ENCODE measurements around the gene GIN1. TPM values are rescaled to one million over a fixed set of nuclear protein-coding genes. Genes with fewer than 3 reads are reported as not detected.

Gene GIN1
- polyA plus RNA-seq, 1 donor, result 7.3 TPM

DNA sequence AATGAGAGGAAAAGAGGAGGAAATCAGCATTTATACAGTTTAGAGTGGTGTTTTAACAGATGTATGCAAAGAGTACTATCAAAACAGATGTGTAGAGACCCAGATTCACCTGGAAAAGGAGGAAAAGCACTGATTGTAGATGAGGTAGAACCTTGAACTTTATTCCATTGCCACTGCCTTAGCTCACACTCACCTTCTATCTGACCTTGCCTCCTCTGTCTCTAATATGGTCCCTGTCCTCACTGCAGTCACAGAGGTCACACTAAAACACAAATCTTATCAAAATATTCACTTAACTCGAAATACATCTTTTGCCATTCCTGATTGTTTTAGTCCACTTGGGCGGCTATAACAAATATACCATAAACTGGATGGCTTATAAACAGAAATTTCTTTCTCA, 7.0 kb downstream of the GIN1 start:
- Histone ChIP-seq H3K27ac (ENCODE audit: low read length) (no peak overlapping the region), H3K4me3 (ENCODE audit: low read length) (no peak overlapping the region), H3K36me3 (ENCODE audit: control insufficient read depth, insufficient read depth, low read length) (no peaks in the 10 kb centered on the region), H3K9me3 (ENCODE audit: control insufficient read depth, low read depth, low read length) (no peaks in the 10 kb centered on the region), H3K27me3 (ENCODE audit: control insufficient read depth, insufficient read depth, low read length) (no peaks in the 10 kb centered on the region), H3K4me1 (ENCODE audit: control insufficient read depth, insufficient read depth, low read length) (no peaks in the 10 kb centered on the region)
- 100% methylated on average over 1 of the region's 2 CpGs for WGBS (ENCODE audit: insufficient coverage, low lambda C conversion rate)
- DNase-seq, result no peak

- H3K4me3 ChIP-seq (ENCODE audit: low read length), result no peak overlapping the region
- no peaks in the 10 kb centered on the region for H3K4me1 ChIP-seq (ENCODE audit: control insufficient read depth, insufficient read depth, low read length)
- H3K36me3 ChIP-seq (ENCODE audit: control insufficient read depth, insufficient read depth, low read length), result peaks cover 3% of the 10 kb centered on the region
- no peak for DNase-seq
- H3K27ac ChIP-seq (ENCODE audit: low read length), result no peak overlapping the region
- H3K27me3 ChIP-seq (ENCODE audit: control insufficient read depth, insufficient read depth, low read length), result no peaks in the 10 kb centered on the region
- WGBS (ENCODE audit: insufficient coverage, low lambda C conversion rate), result 100% methylated on average over 1 of the region's 2 CpGs
- H3K9me3 ChIP-seq (ENCODE audit: control insufficient read depth, low read depth, low read length), result no peaks in the 10 kb centered on the region
Measured at GRCh38 chr5:103111468-103111867, 8.5 kb downstream of the GIN1 start.

- no peaks in the 10 kb centered on the region for H3K27me3 ChIP-seq (ENCODE audit: control insufficient read depth, insufficient read depth, low read length)
- H3K4me3 ChIP-seq (ENCODE audit: low read length), result no peak overlapping the region
- no peaks in the 10 kb centered on the region for H3K4me1 ChIP-seq (ENCODE audit: control insufficient read depth, insufficient read depth, low read length)
- H3K36me3 ChIP-seq (ENCODE audit: control insufficient read depth, insufficient read depth, low read length), result peaks cover 3% of the 10 kb centered on the region
- DNase-seq, result no peak
- H3K27ac ChIP-seq (ENCODE audit: low read length), result no peak overlapping the region
- H3K9me3 ChIP-seq (ENCODE audit: control insufficient read depth, low read depth, low read length), result no peaks in the 10 kb centered on the region
- 100% methylated on average over 1 of the region's 2 CpGs for WGBS (ENCODE audit: insufficient coverage, low lambda C conversion rate)
Measured at GRCh38 chr5:103110403-103110802, 9.5 kb downstream of the GIN1 start.

DNA sequence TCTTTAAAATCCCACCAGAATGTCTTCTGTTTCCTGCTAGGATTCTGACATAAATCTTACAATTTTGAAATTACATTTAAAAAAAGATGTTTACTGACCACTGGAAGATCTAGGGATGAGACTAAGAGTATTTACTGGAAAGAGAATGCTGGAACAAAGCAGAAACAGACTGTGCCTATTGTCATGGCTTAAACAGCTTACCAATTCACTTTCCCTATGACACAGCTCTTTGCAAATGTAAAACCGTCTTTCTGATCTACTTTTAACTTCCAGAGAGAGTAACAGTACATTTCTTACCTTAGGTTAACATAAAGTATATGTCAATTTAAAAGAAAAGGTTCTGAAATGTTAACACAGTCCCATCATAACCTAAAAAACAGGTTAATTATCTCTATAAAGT, 10.7 kb downstream of the GIN1 start:
- no peak overlapping the region for H3K4me3 ChIP-seq (ENCODE audit: low read length)
- H3K27ac ChIP-seq (ENCODE audit: low read length), result no peak overlapping the region
- no peaks in the 10 kb centered on the region for H3K27me3 ChIP-seq (ENCODE audit: control insufficient read depth, insufficient read depth, low read length)
- H3K9me3 ChIP-seq (ENCODE audit: control insufficient read depth, low read depth, low read length), result no peaks in the 10 kb centered on the region
- H3K36me3 ChIP-seq (ENCODE audit: control insufficient read depth, insufficient read depth, low read length), result peaks cover 3% of the 10 kb centered on the region
- no peak for DNase-seq
- WGBS (ENCODE audit: insufficient coverage, low lambda C conversion rate), result no CpG with 5 or more reads among the region's 1 CpG
- H3K4me1 ChIP-seq (ENCODE audit: control insufficient read depth, insufficient read depth, low read length), result no peaks in the 10 kb centered on the region

DNA sequence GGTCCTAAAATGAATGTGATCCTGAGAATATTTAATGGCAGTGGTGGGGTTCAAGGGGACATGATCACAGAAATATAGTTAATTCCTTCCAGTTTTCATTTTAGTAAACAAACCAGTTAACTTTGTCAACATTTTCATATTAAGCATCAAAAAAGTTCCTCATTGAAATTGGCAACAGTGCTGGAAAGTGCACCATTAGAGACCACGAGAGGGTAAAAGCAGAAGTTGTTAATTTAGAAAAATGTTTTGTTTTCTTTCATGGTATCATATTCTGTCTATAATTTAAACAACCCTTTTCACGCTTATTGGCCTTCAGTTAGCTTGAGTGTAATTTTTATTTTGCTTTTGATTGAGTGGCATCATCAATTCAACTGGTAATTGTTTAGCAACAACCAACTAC, 11.9 kb downstream of the GIN1 start:
- Histone ChIP-seq H3K36me3 (ENCODE audit: control insufficient read depth, insufficient read depth, low read length) (peaks cover 4% of the 10 kb centered on the region), H3K27me3 (ENCODE audit: control insufficient read depth, insufficient read depth, low read length) (no peaks in the 10 kb centered on the region), H3K9me3 (ENCODE audit: control insufficient read depth, low read depth, low read length) (no peaks in the 10 kb centered on the region), H3K4me1 (ENCODE audit: control insufficient read depth, insufficient read depth, low read length) (no peaks in the 10 kb centered on the region), H3K4me3 (ENCODE audit: low read length) (no peak overlapping the region), H3K27ac (ENCODE audit: low read length) (no peak overlapping the region)
- WGBS (ENCODE audit: insufficient coverage, low lambda C conversion rate), result 50% methylated on average over 1 of the region's 2 CpGs
- DNase-seq, result no peak

DNA sequence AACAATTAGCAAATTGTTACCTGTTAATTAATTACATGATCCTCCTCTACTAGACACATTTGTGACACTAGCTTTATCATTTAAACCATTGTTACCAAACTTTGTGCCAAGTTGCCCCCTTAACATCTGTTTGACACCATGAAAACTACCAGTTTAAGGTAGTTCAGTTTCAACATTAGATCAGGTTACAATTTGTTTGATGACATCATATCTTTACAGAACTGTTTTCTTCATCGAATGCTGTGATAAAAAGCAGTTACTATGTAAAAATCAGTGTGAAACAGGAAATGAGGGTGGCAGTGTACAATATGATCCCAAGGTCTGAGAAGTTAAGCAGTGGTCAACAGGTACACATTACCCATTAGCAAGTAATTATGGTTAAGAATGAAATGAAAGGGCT, 17.7 kb downstream of the GIN1 start:
- H3K27me3 ChIP-seq (ENCODE audit: control insufficient read depth, insufficient read depth, low read length), result no peaks in the 10 kb centered on the region
- H3K4me3 ChIP-seq (ENCODE audit: low read length), result no peak overlapping the region
- H3K27ac ChIP-seq (ENCODE audit: low read length), result no peak overlapping the region
- no peaks in the 10 kb centered on the region for H3K9me3 ChIP-seq (ENCODE audit: control insufficient read depth, low read depth, low read length)
- no peak for DNase-seq
- WGBS (ENCODE audit: insufficient coverage, low lambda C conversion rate), result no CpG with 5 or more reads among the region's 1 CpG
- H3K4me1 ChIP-seq (ENCODE audit: control insufficient read depth, insufficient read depth, low read length), result no peaks in the 10 kb centered on the region
- H3K36me3 ChIP-seq (ENCODE audit: control insufficient read depth, insufficient read depth, low read length), result peaks cover 7% of the 10 kb centered on the region

DNA sequence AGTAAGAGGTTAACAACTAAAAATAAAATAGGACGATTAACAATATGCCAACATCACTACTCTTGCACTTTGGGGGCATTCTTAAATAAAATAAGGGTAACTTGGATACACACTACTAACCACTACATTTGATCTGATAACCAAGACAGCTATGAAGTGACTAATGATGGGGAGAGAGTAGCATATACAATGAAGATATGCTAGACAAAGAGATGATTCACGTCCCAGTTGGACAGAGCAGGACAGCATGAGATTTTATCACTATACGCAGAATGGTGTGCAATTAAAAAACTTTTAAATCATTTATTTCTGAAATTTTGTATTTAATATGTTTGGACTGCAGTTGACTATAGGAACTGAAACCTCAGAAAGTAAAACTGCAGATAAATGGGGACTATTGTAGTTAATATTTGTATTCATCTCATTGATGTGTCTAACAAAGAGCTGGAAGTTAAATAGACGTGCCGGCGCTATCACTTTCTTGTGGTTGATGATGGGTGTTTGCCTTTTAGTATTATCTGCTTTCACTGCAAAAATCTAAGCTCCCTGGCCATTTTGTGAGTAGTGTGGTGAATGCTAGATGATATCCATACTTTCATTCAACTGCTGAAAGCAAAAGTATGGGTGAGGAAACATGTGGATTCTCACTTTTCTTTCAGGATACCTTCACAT, 18.7 kb downstream of the GIN1 start:
- no peaks in the 10 kb centered on the region for H3K27me3 ChIP-seq (ENCODE audit: control insufficient read depth, insufficient read depth, low read length)
- WGBS (ENCODE audit: insufficient coverage, low lambda C conversion rate), result 100% methylated on average over 1 of the region's 6 CpGs
- H3K9me3 ChIP-seq (ENCODE audit: control insufficient read depth, low read depth, low read length), result no peaks in the 10 kb centered on the region
- H3K4me3 ChIP-seq (ENCODE audit: low read length), result no peak overlapping the region
- H3K4me1 ChIP-seq (ENCODE audit: control insufficient read depth, insufficient read depth, low read length), result no peaks in the 10 kb centered on the region
- peaks cover 6% of the 10 kb centered on the region for H3K36me3 ChIP-seq (ENCODE audit: control insufficient read depth, insufficient read depth, low read length)
- DNase-seq, result no peak
- no peak overlapping the region for H3K27ac ChIP-seq (ENCODE audit: low read length)

DNA sequence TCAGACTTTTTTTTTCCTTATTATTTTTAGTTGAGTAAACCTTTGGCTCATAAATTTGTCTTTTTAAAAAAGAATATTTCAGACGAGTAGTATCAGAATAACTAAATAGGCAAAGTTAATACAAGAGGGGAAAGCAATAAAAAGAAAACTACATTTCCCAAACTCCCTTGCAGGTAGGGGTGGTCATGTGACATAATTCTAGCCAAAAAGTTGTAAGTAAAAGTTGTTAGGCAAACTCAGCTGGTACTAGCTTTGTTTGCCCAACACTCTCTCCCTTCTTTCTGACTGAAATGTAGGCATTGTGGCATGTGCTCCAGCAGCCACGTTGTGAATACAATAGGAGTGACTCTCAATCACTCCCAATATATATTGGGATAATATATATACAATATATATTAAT, 20.9 kb downstream of the GIN1 start:
- WGBS (ENCODE audit: insufficient coverage, low lambda C conversion rate), result 100% methylated on average over 1 of the region's 2 CpGs
- Histone ChIP-seq H3K27me3 (ENCODE audit: control insufficient read depth, insufficient read depth, low read length) (no peaks in the 10 kb centered on the region), H3K9me3 (ENCODE audit: control insufficient read depth, low read depth, low read length) (no peaks in the 10 kb centered on the region), H3K4me1 (ENCODE audit: control insufficient read depth, insufficient read depth, low read length) (no peaks in the 10 kb centered on the region), H3K27ac (ENCODE audit: low read length) (no peak overlapping the region), H3K36me3 (ENCODE audit: control insufficient read depth, insufficient read depth, low read length) (peaks cover 8% of the 10 kb centered on the region), H3K4me3 (ENCODE audit: low read length) (no peak overlapping the region)
- DNase-seq, result no peak

DNA sequence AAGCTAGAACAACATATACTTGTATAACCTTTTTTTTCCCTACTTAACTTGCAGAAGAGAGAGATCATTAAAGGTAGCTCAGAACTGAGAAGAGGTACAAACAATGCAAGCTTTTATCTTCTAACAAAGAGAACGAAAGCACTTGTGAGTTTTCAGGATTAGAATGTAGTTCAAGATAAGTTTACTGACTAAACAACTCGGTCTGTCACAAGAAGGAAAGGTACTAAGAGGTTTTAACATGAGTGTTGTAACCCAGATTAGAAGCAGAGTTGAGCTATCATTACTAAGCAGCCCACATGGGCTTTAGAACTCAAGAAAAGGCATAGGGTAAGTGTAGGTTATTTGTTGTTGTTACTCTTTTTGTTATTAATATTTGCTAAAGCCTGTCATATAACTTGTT, 25.2 kb downstream of the GIN1 start:
- peaks cover 6% of the 10 kb centered on the region for H3K36me3 ChIP-seq (ENCODE audit: control insufficient read depth, insufficient read depth, low read length)
- no peak overlapping the region for H3K4me3 ChIP-seq (ENCODE audit: low read length)
- H3K27ac ChIP-seq (ENCODE audit: low read length), result no peak overlapping the region
- WGBS (ENCODE audit: insufficient coverage, low lambda C conversion rate), result 86% methylated on average over 1 of the region's 2 CpGs
- H3K9me3 ChIP-seq (ENCODE audit: control insufficient read depth, low read depth, low read length), result no peaks in the 10 kb centered on the region
- no peak for DNase-seq
- no peaks in the 10 kb centered on the region for H3K27me3 ChIP-seq (ENCODE audit: control insufficient read depth, insufficient read depth, low read length)
- H3K4me1 ChIP-seq (ENCODE audit: control insufficient read depth, insufficient read depth, low read length), result no peaks in the 10 kb centered on the region

GRCh38 chr5:103093727-103094126, 26.2 kb downstream of the GIN1 start:
- Histone ChIP-seq H3K4me3 (ENCODE audit: low read length) (no peak overlapping the region), H3K4me1 (ENCODE audit: control insufficient read depth, insufficient read depth, low read length) (no peaks in the 10 kb centered on the region), H3K27me3 (ENCODE audit: control insufficient read depth, insufficient read depth, low read length) (no peaks in the 10 kb centered on the region), H3K36me3 (ENCODE audit: control insufficient read depth, insufficient read depth, low read length) (peaks cover 6% of the 10 kb centered on the region), H3K27ac (ENCODE audit: low read length) (no peak overlapping the region), H3K9me3 (ENCODE audit: control insufficient read depth, low read depth, low read length) (no peaks in the 10 kb centered on the region)
- no peak for DNase-seq
- WGBS (ENCODE audit: insufficient coverage, low lambda C conversion rate), result 100% methylated on average over 1 of the region's 1 CpG

DNA sequence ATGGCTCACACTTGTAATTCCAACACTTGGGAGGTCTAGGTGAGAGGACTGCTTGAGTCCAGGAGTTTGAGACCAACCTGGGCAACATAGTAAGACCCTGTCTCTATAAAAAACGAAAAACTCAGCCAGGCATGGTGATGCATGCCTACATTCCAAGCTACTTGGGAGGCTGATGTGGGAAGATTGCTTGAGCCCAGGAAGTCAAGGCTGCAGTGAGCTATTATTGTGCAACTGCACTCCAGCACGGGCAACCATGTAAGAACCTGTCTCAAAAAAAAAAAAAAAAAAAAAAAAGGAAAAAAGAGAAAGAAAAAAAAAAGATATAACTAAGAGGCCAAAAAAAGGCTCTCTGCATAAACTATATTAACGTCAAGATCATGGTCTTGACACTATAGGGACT, 27.3 kb downstream of the GIN1 start:
- no peaks in the 10 kb centered on the region for H3K27me3 ChIP-seq (ENCODE audit: control insufficient read depth, insufficient read depth, low read length)
- no peak for DNase-seq
- H3K4me1 ChIP-seq (ENCODE audit: control insufficient read depth, insufficient read depth, low read length), result no peaks in the 10 kb centered on the region
- H3K27ac ChIP-seq (ENCODE audit: low read length), result no peak overlapping the region
- 100% methylated on average over 2 of the region's 3 CpGs for WGBS (ENCODE audit: insufficient coverage, low lambda C conversion rate)
- H3K36me3 ChIP-seq (ENCODE audit: control insufficient read depth, insufficient read depth, low read length), result peaks cover 10% of the 10 kb centered on the region
- no peak overlapping the region for H3K4me3 ChIP-seq (ENCODE audit: low read length)
- no peaks in the 10 kb centered on the region for H3K9me3 ChIP-seq (ENCODE audit: control insufficient read depth, low read depth, low read length)

Measured in large intestine (tissue), 3 donors.